CD4-positive, alpha-beta T cell treated with Interleukin-6 for 4 hours (primary cell): Measurements from ENCODE around the gene ITGB1BP2.
A peak's percentile ranks its signal among the peaks of the same experiment; 100 is the strongest.
"Not testable (repeated sequence)": the region's sequence is repeated elsewhere in the genome, so short reads cannot be mapped to it uniquely, and the experiment has no call there.

Source experiments
- DNase-seq: peaks from one replicate; pipeline ENCODE4 v3.0.0-alpha.2; 2020; ENCODE audit warnings: mixed read lengths

Gene ITGB1BP2

DNA sequence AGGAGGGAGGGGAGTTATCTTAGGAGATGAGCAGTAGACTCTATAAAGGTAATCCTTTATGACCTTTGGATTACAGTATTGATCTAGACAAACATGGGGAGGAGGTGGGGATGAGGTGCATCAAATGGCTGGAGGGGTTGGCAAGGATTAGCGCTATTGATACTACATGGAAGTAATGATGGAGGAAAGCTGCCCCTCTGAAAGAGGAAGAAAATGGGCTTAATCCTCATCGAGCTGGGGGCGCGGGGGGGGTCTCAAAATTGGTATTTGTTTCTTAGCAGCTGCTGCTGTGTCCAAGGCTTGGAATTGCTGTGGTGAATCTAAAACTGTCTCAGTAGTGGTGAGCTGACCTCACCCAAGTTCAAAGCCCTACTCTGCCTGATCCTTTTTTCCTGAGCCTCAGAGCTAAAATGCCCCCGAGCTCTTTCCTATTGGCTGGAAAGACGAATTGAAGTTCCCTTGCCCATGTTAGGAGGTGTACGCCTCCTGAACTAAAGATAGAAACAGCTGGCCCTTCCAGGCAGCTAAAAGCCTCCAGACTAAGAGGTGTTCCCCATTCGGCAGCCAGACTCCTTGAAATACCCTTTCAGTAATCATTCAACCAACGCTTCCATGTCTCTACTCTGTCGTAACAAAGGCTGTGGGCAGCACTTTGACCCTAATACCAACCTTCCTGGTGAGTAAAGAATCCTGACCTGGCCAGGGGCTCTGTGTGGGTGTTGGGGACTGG is at the start of gene ITGB1BP2:
Gene ITGB1BP2, plus strand, starts transcription at position 556 of the 730 bp plus-strand sequence. Its CDS starts 57 bp downstream, at position 613.
- DNase-seq, result no peak

DNA sequence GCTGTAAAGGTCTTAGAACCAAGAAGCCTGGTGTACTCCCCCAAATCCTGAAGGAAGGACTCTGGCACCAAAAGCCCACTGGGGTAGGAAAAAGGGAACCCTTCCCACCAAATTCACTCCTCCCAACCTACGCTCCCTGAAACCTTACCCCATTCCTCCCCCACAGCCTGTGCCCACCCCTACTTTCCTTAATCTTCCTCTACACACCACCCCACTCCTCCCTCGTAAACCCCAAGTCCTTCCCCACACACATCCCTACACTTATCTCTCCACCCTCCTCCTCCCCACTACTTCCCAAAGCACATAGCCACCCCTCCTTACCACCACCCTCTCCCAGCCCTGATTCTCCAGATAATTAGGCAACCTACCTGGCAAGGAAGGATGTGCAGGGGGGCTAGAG is 49.3 kb upstream of the ITGB1BP2 start:
- no peak for DNase-seq

DNA sequence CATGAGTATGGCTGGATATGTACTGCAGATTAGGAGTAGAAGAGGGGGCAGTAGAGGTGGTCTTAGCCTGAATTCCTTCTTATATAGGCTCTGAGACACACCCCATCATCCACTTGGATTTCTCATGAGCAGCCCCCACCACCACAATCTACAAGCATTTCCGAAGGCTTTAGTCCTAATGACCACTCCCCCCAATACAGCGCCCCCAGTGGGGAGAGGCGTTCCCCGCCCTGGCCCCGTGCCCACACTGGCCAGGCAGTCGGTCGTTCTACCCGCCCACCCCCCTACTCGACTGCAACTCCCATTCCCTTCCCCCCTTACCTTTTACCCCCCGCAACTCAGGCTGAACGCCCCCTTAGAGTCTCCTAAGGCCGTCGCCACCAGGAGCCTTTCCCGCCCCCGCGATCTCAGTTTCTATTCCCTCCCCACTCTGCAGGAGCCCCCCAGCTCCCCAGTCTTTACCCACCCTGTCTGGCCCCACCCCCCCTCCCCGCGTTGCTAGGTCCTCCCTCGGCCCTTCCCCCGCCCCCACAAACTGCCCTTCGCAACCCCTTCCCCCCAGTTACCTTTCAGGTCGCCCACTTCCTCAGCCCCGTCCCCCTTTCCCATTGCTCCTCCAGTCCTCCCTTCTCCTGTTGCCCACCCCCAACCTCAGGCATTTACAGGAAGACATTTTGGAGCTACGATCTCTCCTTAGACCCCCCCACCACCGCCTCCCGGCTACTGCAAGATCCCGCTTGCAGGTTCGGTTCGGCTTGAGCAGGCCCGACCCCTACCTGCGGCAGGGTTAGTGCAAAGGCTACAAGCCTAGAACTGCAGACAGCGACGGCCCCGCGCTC is 48.1 kb upstream of the ITGB1BP2 start:
- DNase-seq, result peak; percentile 47

DNA sequence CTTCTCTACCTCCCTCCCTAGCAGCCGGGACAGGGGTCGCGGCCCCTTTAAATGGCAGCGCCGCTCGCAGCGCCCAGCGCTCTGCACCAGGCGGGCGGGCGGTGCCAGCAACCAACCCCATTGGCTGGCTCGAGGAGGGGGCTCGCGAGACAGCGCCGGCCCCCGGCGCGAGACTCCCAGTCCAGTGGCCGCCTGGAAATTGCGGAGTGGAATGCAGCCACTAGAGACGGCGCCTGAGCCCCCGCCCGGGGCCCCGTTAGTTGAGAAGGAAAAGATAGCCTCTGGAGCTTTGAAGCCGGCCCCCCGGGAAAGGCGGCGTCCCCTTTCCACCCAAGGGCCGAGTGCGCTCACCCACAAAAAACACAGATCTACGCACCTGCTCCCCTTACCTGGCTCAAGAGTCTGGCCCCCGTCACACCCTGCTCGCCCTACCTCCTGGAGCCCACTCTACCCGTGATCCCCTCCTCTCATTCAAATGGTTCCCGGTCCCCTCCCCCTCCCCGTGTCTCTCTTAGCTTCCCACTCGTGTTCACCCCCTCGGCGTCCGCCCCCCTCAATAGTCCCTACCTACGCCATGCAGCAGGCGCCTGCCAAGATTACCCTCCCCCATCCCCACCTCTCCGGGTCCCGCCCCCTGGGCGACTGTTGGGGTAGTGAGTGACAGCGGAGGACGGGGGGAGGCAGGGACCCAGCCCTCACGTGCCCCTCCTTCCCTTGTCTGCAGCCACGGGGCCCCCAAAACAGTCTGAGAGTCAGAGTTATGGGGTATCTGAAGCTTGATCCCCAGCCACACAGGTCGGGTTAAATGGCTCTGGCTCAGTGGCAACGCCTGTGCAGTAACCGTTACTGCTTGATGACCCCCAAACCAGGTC is 47.2 kb upstream of the ITGB1BP2 start, which contains the start of gene ZMYM3:
Gene ZMYM3, minus strand, starts transcription at position 49 of the 872 bp plus-strand sequence. CDS start 885 bp downstream, outside the sequence.
- DNase-seq, result peak; percentile 81

DNA sequence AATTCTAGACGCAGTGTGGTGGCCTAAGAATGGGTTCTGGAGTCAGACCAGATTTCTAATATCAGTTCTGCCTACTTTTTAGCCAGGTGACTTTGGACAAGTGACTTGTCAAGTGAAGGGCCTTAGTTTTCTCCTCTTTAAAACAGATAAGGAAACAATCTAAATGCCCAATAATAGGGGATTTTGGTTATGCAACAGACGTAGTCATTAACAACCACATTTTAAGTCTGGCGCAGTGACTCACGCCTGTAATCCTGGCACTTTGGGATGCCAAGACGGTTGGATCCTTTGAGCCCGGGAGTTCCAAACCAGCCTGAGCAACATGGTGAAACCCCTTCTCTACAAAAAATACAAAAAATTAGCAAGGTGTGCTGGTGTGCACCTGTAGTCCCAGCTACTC is 45.5 kb upstream of the ITGB1BP2 start:
- DNase-seq, result no peak

DNA sequence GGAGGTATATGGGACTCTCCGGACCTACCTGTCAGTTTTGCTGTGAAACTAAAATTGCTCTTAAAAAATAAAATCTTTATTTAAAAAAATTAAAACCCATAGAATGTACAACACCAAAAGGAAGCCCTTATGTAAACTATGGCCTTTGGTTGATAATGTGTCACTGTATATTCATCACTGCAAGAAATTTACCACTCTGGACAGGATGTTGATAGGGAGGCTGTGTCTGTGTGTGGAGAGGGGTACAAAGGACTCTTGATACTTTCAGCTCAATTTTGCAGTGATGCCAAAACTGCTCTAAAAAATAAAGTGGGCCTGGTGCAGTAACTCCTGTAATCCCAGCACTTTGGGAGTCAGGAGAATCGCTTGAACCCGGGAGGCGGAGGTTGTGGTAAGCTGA is 44.7 kb upstream of the ITGB1BP2 start:
- no peak for DNase-seq

DNA sequence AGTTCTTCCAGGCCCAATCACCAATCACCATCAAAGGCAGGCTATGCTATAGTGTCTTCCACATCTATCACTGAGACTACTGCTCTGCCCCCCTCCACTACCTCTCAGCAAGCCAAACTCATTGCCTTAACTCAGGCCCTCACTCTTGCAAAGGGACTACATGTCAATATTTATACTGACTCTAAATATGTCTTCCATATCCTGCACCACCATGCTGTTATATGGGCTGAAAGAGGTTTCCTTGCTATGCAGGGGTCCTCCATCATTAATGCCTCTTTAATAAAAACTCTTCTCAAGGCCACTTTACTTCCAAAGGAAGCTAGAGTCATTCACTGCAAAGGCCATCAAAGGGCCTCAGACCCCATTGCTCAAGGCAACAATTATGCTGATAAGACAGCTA is 32.9 kb upstream of the ITGB1BP2 start:
- DNase-seq, result not testable (repeated sequence)

DNA sequence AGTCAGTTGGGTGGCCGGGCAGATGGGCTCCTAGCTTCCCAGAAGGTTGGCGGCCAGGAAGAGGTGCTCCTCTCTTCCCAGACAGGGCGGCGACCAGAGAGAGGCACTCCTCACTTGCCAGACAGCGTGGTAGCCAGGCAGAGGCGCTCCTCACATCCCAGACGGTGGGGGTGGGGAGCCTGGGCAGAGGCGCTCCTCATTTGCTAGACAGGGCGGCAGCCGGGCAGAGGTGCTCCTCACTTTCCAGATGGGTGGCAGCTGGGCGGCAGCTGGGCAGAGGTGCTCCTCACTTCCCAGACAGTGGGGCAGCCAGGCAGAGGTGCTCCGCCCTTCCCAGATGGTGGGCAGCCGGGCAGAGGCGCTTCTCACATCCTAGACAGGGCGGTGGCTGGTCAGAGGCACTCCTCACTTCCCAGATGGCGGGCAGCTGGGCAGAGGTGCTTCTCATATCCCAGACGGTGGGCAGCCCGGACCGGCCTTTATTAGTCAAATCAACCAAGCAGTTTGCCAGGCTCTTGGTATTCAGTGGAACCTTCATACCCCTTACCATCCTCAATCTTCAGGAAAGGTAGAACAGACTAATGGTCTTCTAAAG is 31.7 kb upstream of the ITGB1BP2 start:
- DNase-seq, result no peak

DNA sequence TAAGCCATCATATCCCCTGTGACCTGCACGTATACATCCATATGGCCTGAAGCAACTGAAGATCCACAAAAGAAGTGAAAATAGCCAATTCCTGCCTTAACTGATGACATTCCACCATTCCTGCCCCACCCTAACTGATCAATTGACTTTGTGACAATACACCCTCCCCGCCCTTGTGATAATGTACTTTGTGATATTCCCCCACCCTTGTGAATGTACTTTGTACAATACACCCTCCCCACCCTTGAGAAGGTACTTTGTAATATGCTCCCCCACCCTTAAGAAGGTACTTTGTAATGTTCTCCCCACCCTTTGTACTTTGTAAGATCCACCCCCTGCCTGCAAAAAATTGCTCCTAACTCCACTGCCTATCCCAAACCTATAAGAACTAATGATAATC is 29.2 kb upstream of the ITGB1BP2 start:
- DNase-seq, result not testable (repeated sequence)

DNA sequence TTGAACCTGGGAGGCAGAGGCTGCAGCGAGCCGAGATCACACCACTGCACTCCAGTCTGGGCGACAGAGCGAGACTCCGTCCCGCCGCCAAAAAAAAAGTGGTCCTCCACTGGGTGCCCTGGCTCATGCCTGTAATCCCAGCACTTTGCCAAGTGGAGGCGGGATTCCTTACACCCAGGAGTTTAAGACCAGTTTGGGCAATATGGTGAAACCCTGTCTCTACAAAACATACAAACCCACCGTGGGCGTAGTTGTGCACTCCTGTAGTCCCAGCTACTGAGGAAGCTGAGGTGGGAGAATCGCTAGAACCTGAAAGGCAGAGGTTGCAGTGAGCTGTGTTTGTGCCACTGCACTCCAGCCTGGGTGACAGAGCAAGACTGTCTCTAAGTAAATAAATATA is 20.2 kb upstream of the ITGB1BP2 start:
- DNase-seq, result not testable (repeated sequence)

DNA sequence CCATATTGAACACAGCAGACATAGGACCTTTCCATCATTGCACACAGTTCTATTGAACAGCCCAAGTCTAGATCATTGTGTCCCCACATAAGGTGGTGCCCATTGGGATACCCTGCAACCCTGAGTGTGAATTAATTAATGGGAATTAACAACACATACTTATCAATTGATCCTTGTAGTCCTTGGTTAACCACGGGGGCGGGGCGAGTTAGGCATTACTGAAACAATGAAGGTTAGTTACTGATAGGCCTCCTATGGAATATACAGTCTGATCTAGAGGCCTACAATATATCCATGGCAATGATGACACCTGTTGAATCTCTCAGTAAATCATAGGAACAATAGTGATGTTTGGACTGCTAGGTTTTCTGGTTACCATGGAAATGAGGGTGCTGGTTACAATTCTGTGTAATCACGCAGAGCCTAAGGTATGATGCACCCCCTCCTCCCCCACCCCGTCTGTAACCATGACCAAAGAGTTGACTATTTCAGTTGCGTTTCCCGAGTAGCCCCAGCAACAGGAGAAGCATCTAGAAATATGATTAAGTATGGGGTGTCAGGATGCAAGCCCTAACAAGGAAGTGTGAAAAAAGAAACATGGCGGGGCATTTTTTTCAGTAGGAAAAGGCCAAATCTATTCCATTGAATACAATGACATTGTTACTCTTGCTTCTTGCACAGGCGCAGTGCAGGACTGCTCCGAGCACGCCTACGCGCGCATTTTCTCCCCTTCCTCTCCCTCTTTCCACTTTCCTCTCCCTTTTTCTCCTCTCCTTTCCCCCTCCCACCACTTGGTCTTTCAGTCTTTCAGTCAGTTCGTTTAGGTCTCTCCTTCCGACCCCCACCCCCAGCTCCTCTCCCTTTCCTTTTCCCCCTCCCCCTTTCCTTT is 18.8 kb upstream of the ITGB1BP2 start:
- no peak for DNase-seq

DNA sequence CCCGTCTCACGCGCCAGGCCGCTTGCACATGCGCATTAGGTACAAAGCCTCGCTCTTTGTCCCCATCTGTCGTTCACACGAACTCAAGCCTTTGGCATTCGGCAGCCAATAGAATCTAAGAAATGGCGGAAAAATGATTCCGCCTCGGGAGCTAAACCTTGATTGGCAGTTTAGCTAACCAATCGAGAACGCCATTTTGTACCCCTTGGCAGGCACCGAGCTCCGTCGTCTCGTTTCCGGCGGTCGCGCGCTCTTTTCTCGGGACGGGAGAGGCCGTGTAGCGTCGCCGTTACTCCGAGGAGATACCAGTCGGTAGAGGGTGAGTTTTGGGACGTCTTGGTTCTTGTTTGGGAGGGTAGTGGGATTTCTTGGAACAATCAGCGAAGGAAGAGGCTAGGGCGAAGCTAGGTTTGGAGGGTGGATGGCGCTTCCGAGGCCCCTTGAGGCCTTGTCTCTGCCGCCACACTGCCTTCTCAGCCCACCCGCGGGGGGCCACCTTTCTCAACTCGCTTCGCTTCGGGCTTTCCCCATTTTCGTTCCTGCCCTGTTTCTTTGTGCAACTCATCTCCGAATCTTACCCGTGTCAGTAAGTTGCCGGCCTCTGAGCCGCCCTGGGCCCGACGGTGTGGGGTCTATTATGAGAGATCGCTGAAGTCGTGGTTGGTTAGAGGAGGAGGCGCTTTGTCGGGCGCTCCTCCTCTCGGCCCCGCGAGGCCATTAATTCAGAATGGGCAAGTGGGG is 18.0 kb upstream of the ITGB1BP2 start, which contains the start of gene NONO:
Gene NONO, plus strand, starts transcription at position 233 of the 741 bp plus-strand sequence. CDS start 7,003 bp downstream, outside the sequence.
- peak; percentile 84 for DNase-seq

DNA sequence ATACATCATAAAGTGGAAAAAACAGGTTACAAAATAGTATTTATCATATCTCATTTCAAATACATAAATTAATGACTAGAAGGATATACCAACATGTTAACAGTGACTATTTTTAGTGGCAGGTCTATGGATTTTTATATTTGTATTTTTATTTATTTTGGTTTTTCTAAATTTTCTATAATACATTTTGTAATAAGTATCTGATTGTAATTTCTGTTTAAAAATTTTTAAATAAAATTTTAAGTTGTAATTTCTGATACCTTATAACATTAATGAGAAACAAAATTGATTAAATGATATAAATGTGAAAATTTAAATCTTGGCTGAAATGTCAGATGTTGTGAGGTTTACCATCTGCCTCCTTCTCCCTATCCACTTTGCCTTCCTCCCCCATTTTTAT is 15.6 kb upstream of the ITGB1BP2 start:
- no peak for DNase-seq

DNA sequence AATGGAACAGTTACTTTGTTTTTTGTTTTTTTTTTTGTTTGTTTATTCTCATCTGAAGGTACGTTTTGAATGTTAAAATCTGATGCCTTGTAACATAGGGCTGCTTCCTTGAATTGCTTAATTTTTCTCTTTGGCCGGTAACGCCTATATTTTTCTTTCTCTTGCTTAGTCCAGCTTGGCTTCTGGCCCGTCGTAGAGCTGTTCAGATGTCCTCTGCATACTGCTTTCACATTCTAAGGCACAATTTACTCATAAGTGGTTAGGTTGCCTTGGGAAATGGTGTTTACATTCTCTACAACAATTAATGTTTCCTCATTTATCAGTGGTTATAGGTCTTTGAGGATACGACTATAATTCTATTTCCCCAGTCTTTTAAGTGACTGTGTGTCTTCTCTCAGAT is 10.2 kb upstream of the ITGB1BP2 start:
- no peak for DNase-seq

DNA sequence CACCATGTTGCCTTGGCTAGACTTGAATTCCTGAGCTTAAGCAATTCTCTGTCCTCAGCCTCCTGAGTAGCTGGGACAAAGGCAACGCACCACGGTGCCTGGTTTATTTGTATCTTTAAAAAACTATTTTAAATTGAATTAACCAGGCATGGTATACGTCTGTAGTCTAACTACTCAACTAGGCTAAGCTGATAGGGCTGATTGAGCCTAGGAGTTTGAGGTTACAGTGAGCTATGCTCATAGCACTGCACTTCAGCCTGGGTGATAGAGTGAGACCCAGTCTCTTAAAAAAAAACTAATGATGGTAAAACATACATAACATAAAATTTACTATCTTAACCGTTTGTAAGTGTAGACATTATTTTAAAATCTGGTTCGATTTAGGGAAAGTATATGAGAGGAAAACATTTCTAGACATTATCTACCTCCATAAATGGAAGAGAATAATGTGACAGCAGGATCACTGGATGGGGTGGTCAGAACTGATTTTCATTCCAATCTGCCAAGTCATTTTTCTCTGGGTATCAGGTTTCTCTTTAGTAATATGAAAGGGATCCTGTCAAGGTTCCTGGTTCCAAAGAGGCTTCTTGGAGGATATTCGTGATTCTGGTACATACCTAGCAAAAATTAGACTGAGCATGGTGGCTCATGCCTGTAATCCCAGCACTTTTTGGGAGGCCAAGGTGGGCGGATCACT is 8.7 kb upstream of the ITGB1BP2 start:
- DNase-seq, result no peak

DNA sequence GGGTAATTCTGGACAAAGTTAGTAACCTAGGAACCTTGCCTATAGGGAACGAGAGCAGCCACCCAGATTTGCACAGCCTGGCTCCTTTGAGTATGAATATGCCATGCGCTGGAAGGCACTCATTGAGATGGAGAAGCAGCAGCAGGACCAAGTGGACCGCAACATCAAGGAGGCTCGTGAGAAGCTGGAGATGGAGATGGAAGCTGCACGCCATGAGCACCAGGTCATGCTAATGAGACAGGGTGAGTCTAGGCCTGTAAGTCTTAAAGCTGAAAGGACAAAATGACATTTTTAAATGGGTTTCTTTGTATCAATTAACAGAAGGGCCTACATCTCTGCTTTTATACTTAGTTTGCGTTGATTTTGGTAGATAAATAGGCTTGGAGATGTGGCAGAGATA is 4.7 kb upstream of the ITGB1BP2 start:
- no peak for DNase-seq

DNA sequence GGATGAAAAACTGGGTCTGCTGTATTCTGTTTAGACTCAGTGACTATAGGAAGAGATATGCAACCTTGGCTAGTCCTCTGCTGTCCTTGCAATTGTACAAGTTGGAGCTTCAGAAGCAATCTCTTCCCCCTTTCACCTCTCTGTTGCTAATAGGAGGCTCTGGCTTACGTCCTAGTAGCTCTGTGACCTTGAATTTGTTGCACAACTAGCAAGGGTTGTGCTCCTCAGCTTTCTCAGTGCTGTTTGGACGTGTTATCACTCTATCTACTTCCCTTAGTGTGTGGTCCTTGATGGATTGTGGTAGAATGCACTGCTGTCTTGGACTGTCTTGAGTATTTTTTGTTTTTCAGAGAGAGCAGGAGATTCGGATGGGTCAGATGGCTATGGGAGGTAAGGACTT is 3.4 kb upstream of the ITGB1BP2 start:
- no peak for DNase-seq

DNA sequence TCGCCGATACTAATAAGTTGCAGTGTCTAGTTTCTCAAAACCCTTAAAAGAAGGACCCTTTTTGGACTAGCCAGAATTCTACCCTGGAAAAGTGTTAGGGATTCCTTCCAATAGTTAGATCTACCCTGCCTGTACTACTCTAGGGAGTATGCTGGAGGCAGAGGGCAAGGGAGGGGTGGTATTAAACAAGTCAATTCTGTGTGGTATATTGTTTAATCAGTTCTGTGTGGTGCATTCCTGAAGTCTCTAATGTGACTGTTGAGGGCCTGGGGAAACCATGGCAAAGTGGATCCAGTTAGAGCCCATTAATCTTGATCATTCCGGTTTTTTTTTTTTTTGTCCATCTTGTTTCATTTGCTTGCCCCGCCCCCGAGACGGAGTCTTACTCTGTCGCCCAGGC is 1.5 kb upstream of the ITGB1BP2 start:
- DNase-seq, result not testable (repeated sequence)

DNA sequence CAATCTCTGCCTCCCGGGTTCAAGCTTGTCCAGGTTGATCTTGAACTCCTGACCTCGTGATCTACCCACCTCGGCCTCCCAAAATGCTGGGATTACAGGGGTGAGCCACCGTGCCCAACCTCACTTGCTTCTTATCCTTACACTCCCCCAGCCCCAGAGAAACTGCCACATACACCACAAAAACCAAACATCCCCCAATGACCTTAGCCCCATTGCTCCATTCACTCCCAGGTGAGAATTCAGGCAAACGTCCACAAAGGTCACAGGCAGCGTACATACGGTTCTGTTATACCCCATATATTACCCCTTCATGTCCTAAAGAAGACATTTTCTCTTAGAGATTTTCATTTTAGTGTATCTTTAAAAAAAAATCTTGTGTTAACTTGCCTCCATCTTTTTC is 1.1 kb upstream of the ITGB1BP2 start:
- DNase-seq, result not testable (repeated sequence)
